SK-N-SH treated with all-trans-retinoic acid at 6 μM for 48 hours (cell line): ENCODE data around the gene RNGTT.

Experiments
- ATAC-seq: fragments of 200-7000 bp; cut with Tn5 transposase; 3 replicates; pipeline ENCODE4 v1.9.1; 2020; ENCODE audit warnings: mild to moderate bottlenecking, moderate library complexity
- ARNTL ChIP-seq: fragments of 450-650 bp; formaldehyde crosslinking; IDR thresholded peaks from 2 replicates; pipeline ENCODE4 v1.5.0; 2020; ENCODE audit warnings: low read depth, mild to moderate bottlenecking, moderate library complexity, borderline replicate concordance
- BACH2 ChIP-seq: fragments of 250-450 bp; sonication (Bioruptor Pico); IDR thresholded peaks from 2 replicates; pipeline ENCODE4 v1.9.0; 2021; ENCODE audit warnings: mild to moderate bottlenecking, borderline replicate concordance
- CSDC2 ChIP-seq: fragments of 250-450 bp; sonication (Bioruptor Pico); IDR thresholded peaks from 2 replicates; pipeline ENCODE4 v1.5.0; 2020; ENCODE audit warnings: mild to moderate bottlenecking, moderate library complexity
- ESRRG ChIP-seq: fragments of 250-450 bp; sonication (Bioruptor Pico); IDR thresholded peaks from 2 replicates; pipeline ENCODE4 v1.6.1; 2021; ENCODE audit warnings: mild to moderate bottlenecking
- ISL1 ChIP-seq: fragments of 250-450 bp; sonication (Bioruptor Pico); IDR thresholded peaks from 2 replicates; pipeline ENCODE4 v2.1.2; 2022; ENCODE audit warnings: mild to moderate bottlenecking, moderate library complexity
- OSR1 ChIP-seq: fragments of 250-450 bp; sonication (Bioruptor Pico); IDR thresholded peaks from 2 replicates; pipeline ENCODE4 v1.8.0; 2022; ENCODE audit warnings: moderate library complexity, mild to moderate bottlenecking, inconsistent platforms
- RARB ChIP-seq: fragments of 250-450 bp; sonication (Bioruptor Pico); IDR thresholded peaks from 2 replicates; pipeline ENCODE4 v1.8.0; 2021; ENCODE audit warnings: mild to moderate bottlenecking, moderate library complexity
- SNAI2 ChIP-seq: fragments of 250-450 bp; sonication (Bioruptor Pico); IDR thresholded peaks from 2 replicates; pipeline ENCODE4 v1.5.0; 2020; ENCODE audit warnings: mild to moderate bottlenecking, moderate library complexity
- TCF4 ChIP-seq: fragments of 250-450 bp; sonication (Bioruptor Pico); IDR thresholded peaks from 2 replicates; pipeline ENCODE4 v1.8.0; 2021; ENCODE audit warnings: mild to moderate bottlenecking, moderate library complexity, borderline replicate concordance
- ZC3H10 ChIP-seq: fragments of 250-450 bp; sonication (Bioruptor Pico); IDR thresholded peaks from 2 replicates; pipeline ENCODE4 v1.5.1; 2021; ENCODE audit warnings: mild to moderate bottlenecking, moderate library complexity
- ZFP3 ChIP-seq: fragments of 250-450 bp; sonication (Bioruptor Pico); IDR thresholded peaks from 2 replicates; pipeline ENCODE4 v1.5.0; 2020; ENCODE audit warnings: mild to moderate bottlenecking, moderate library complexity
- ZNF565 ChIP-seq: fragments of 450-650 bp; formaldehyde crosslinking; conservative IDR thresholded peaks from 2 replicates; pipeline ENCODE4 v1.5.0; 2020; ENCODE audit warnings: low read depth, mild to moderate bottlenecking, moderate library complexity
- ZNF8 ChIP-seq: fragments of 450-650 bp; formaldehyde crosslinking; IDR thresholded peaks from 2 replicates; pipeline ENCODE4 v1.5.0; 2020; ENCODE audit warnings: mild to moderate bottlenecking, moderate library complexity
- TF ChIP-seq, protein P1 (sequence below): fragments of 250-450 bp; sonication (Bioruptor Pico); IDR thresholded peaks from 2 replicates; pipeline ENCODE4 v1.5.0; 2020; ENCODE audit warnings: mild to moderate bottlenecking, moderate library complexity
- TF ChIP-seq, protein P2 (sequence below): fragments of 250-450 bp; sonication (Bioruptor Pico); IDR thresholded peaks from 2 replicates; pipeline ENCODE4 v1.8.0; 2021; ENCODE audit warnings: low read depth, mild to moderate bottlenecking, moderate library complexity, borderline replicate concordance
- TF ChIP-seq, protein P3 (sequence below): fragments of 250-450 bp; sonication (Bioruptor Pico); IDR thresholded peaks from 2 replicates; pipeline ENCODE4 v1.5.1; 2021; ENCODE audit warnings: mild to moderate bottlenecking, moderate library complexity
- TF ChIP-seq, protein P4 (sequence below): fragments of 250-450 bp; sonication (Bioruptor Pico); IDR thresholded peaks from 2 replicates; pipeline ENCODE4 v1.5.1; 2020; ENCODE audit warnings: low read depth, mild to moderate bottlenecking, moderate library complexity

RNGTT gene

DNA sequence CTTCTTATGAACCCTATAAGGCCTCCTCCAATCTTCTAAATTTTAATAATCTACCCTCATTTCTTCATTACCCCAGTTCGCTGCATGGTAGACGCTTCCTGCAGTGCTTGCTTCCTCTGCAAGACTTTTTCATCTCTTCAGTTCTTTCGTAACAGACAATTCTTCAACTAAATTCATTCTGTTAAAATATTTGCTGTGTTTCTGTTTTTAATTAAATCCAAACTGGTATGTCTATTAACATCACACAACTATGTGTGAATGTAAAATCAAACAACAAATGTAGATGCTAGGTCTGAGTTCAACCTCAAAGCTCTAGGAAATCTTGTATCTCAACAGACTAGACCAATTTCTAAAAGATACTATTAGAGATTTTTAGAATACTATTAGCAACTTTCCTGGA, 199.3 kb downstream of the RNGTT start (continued):
- TF ChIP-seq, protein P1, sequence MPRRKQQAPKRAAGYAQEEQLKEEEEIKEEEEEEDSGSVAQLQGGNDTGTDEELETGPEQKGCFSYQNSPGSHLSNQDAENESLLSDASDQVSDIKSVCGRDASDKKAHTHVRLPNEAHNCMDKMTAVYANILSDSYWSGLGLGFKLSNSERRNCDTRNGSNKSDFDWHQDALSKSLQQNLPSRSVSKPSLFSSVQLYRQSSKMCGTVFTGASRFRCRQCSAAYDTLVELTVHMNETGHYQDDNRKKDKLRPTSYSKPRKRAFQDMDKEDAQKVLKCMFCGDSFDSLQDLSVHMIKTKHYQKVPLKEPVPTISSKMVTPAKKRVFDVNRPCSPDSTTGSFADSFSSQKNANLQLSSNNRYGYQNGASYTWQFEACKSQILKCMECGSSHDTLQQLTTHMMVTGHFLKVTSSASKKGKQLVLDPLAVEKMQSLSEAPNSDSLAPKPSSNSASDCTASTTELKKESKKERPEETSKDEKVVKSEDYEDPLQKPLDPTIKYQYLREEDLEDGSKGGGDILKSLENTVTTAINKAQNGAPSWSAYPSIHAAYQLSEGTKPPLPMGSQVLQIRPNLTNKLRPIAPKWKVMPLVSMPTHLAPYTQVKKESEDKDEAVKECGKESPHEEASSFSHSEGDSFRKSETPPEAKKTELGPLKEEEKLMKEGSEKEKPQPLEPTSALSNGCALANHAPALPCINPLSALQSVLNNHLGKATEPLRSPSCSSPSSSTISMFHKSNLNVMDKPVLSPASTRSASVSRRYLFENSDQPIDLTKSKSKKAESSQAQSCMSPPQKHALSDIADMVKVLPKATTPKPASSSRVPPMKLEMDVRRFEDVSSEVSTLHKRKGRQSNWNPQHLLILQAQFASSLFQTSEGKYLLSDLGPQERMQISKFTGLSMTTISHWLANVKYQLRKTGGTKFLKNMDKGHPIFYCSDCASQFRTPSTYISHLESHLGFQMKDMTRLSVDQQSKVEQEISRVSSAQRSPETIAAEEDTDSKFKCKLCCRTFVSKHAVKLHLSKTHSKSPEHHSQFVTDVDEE: no peak
- no peak for TF ChIP-seq OSR1 (CRISPR knock-in tag)
- TF ChIP-seq, protein P2, sequence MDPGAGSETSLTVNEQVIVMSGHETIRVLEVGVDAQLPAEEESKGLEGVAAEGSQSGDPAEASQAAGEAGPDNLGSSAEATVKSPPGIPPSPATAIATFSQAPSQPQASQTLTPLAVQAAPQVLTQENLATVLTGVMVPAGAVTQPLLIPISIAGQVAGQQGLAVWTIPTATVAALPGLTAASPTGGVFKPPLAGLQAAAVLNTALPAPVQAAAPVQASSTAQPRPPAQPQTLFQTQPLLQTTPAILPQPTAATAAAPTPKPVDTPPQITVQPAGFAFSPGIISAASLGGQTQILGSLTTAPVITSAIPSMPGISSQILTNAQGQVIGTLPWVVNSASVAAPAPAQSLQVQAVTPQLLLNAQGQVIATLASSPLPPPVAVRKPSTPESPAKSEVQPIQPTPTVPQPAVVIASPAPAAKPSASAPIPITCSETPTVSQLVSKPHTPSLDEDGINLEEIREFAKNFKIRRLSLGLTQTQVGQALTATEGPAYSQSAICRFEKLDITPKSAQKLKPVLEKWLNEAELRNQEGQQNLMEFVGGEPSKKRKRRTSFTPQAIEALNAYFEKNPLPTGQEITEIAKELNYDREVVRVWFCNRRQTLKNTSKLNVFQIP (CRISPR knock-in tag): no peak
- TF ChIP-seq RARB (CRISPR knock-in tag): no peak
- no peak for TF ChIP-seq ZNF565
- no peak for TF ChIP-seq ESRRG (CRISPR knock-in tag)
- TF ChIP-seq, protein P3, sequence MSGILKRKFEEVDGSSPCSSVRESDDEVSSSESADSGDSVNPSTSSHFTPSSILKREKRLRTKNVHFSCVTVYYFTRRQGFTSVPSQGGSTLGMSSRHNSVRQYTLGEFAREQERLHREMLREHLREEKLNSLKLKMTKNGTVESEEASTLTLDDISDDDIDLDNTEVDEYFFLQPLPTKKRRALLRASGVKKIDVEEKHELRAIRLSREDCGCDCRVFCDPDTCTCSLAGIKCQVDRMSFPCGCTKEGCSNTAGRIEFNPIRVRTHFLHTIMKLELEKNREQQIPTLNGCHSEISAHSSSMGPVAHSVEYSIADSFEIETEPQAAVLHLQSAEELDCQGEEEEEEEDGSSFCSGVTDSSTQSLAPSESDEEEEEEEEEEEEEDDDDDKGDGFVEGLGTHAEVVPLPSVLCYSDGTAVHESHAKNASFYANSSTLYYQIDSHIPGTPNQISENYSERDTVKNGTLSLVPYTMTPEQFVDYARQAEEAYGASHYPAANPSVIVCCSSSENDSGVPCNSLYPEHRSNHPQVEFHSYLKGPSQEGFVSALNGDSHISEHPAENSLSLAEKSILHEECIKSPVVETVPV: no peak
- no peak for TF ChIP-seq ISL1
- TF ChIP-seq SNAI2 (CRISPR knock-in tag): no peak
- TF ChIP-seq, protein P4, sequence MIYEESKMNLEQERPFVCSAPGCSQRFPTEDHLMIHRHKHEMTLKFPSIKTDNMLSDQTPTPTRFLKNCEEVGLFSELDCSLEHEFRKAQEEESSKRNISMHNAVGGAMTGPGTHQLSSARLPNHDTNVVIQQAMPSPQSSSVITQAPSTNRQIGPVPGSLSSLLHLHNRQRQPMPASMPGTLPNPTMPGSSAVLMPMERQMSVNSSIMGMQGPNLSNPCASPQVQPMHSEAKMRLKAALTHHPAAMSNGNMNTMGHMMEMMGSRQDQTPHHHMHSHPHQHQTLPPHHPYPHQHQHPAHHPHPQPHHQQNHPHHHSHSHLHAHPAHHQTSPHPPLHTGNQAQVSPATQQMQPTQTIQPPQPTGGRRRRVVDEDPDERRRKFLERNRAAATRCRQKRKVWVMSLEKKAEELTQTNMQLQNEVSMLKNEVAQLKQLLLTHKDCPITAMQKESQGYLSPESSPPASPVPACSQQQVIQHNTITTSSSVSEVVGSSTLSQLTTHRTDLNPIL (CRISPR knock-in tag): no peak

DNA sequence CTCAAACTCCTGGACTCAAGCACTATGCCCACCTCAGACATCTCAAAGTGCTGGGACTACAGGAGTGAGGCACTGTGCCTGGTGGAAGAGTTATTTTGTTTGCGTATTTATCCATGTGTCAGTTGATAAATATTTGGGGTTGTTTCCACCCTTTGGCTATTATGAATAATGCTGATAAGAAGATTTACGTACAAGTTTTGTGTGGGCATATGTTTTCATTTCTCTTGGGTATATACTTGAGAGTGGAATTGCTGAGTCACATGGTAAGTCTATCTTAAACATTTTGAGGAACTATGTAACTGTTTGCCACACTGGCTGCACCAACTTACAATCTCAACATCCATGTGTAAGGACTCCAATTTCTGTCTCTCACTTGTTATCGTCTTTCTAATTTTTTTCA, 200.3 kb downstream of the RNGTT start:
- TF ChIP-seq ISL1 (no peak), ZNF8 (CRISPR knock-in tag) (no peak), SNAI2 (CRISPR knock-in tag) (no peak), ZFP3 (CRISPR knock-in tag) (no peak), RARB (CRISPR knock-in tag) (no peak), ARNTL (CRISPR knock-in tag) (no peak), CSDC2 (CRISPR knock-in tag) (no peak), ESRRG (CRISPR knock-in tag) (no peak), BACH2 (CRISPR knock-in tag) (no peak), OSR1 (CRISPR knock-in tag) (no peak), ZC3H10 (no peak), TCF4 (CRISPR knock-in tag) (no peak)
- TF ChIP-seq, protein P3: no peak
- TF ChIP-seq, protein P1: no peak
- TF ChIP-seq, protein P2 (CRISPR knock-in tag): no peak
- TF ChIP-seq, protein P4 (CRISPR knock-in tag): no peak
- ATAC-seq: no peak
